Activated T-cell treated with anti-CD3 and anti-CD28 coated beads for 48 hours (primary cell): ENCODE results near the gene WASHC4.
"Not testable (repeated sequence)": the region's sequence is repeated elsewhere in the genome, so short reads cannot be mapped to it uniquely, and the experiment has no call there.

Experiments
- DNase-seq: peaks from one replicate; pipeline ENCODE4 v3.0.0-alpha.2; 2020; ENCODE audit warnings: low read depth

Gene WASHC4

DNA sequence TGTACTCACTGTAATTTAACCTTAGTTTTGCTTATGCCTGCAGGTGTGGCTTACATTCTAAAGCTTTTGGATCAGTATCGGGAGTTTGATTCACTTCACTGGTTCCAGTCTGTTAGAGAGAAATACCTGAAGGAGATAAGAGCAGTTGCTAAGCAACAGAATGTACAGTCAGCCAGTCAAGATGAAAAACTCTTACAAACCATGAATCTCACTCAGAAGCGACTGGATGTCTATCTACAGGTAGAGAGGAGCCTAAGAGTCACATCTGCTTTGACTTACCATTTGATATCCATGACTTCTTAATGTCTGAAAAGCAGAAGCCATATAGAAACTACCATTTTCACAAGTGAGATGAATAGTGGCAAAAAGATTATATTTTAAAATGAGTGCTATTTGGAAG, 56.5 kb downstream of the WASHC4 start:
- DNase-seq = no peak

DNA sequence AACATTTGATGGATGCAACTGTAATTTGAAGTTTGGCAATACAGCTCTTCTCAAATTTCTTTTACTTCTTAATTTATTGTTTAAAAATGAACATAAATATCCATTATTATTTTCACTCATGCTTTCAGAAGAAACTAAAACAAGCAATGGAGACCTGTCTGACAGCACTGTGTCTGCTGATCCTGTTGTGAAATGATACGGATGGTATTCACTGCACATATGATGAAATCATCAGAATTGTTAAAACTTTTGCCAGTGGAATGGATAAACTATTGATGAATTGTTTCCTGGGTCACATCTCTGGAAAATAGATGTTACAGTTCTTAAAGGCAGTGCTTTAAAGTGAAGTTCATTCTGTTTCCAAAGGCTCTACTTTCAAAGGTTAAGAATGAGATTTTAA, 59.2 kb downstream of the WASHC4 start:
- DNase-seq = no peak

DNA sequence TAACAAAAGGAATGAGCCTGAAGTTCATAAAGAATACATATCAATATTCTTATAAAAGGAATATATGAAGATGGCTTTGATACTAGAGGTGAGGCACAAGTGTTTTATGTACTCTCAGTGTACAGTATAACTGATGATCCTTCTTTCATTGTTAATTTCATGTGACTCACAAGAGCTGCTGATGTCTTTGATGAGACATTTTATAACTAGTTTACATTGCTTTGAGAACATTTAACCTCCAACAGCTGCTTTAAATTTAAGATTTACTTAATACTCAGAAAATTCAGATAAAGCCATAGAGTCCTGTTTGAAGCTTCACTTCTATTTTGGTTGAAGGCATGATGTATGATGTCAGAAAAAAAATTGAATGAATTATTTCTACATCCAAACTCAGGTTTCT, 59.8 kb downstream of the WASHC4 start:
- no peak for DNase-seq

DNA sequence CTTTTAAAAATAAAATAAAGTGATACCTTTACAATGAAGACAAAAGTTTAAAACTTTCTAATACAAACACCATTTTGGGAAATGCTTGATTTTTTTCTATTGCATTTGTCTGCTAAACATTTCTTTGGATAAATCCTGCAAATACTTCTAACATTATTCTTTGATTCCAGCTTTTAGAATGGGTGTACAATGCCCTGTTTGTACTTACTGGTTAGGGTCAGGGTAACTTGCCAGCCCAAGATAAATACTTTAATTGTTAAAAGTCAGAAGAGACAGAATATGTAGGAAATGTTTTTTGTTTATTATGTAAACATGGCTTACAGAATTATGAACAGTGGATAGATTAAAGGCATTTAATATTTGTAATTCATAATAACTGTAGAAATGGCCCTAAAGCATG, 60.5 kb downstream of the WASHC4 start:
- no peak for DNase-seq

DNA sequence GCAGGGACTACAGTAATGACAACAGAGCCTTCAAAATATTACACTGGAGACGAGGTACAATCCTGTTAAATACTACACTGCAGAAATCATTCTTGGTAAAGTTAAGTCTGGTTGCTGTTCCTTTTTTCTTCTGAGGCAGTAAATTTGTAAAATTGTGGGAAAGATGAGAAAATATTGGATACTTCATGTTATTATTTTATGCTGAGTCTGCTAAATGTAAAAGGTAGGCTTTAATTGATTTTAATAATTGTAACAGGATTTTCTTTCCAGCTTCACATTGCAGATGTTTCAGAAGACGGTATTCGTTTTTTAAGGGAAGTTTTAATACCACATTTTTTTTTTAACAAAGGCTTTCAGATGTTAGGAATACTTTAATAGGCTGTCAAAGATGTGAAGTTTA, 62.6 kb downstream of the WASHC4 start:
- no peak for DNase-seq

DNA sequence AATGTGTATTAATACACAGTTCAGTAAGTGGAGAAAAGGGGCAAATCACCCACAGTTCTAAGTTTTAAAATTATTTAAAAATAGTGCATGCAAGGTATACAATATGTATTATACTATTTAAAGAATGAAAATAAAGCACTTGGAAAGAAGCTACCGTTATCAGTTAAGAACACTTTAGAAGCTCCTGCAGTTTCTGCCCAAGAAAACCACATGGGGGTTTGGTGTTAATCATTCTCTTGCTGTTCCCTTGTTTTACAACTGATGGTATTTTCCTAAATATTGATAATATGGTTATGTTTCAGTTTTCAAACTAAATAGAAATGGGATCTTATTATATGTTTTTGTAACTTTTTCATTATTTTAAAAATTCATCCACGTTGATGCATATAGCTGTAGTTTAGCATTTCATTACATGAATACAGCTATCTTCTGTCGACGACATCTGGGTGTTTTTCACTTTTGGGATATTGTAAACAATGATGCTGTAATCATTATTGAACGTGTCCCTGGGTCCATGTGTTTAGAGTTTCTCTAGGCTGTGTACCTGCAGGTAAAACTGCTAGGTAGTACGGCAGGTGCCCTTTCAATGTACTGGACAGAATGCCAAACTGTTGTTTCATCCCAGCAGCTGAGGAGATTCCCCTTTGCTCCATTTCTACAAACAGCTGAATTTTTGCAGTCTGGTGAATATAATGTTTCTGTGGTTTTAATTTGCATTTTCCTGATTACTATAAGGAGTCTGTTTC, 64.3 kb downstream of the WASHC4 start:
- no peak for DNase-seq

DNA sequence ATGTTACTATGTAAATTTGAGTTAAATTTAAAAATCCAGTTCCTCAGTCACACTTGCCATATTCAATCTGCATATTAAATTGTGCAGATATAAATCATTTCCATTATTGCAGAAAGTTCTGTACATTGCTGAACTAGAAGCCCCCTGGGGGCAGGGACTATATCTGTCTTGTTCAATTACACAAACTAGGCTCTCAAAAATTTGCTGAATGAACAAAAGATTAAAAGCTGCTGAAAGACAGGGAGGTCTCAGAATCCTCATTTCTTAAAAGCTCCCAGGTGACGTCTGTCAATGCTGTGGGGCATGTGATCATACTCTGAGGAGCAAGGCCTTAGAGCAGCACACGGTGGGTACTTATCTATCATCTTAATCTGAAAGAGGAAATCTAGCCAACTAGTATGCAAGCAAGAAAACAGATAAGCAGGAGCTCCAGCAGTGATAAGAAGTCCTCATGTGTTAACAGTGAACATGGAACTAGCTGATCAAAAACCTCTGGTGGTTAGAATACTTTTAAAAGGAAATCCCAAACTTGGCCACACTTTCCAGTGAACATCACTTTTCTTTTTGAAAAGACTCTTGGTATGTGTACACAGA, 68.0 kb downstream of the WASHC4 start:
- DNase-seq = no peak

DNA sequence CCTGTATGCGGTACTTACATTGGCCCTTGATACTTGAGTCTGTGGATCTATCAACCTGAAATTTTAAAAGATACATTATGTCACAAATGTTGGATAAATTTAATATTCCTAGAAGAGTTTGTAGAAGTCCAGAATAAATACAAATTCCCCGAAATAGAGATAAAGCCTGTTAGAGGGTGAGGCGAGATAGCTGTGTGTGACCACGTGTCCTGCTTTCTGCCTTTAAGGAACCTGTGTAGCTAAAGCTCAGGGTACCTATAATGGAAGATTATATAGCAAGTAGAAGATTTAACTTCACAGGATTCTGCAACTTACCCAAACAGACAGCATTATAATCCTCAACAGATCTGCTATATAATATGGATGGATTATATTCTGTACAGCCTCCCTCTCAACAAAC, 69.7 kb downstream of the WASHC4 start:
- no peak for DNase-seq

DNA sequence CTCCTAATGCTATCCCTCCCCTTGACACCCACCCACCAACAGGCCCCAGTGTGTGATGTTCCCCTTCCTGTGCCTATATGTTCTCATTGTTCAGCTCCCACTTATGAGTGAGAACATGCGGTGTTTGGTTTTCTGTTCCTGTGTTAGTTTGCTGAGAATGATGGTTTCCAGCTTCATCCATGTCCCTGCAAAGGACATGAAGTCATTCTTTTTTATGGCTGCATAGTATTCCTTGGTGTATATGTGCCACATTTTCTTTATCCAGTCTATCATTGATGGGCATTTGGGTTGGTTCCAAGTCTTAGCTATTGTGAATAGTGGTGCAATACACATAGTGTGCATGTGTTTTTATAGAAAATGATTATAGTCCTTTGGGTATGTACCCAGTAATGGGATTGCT, 71.6 kb downstream of the WASHC4 start:
- not testable (repeated sequence) for DNase-seq

DNA sequence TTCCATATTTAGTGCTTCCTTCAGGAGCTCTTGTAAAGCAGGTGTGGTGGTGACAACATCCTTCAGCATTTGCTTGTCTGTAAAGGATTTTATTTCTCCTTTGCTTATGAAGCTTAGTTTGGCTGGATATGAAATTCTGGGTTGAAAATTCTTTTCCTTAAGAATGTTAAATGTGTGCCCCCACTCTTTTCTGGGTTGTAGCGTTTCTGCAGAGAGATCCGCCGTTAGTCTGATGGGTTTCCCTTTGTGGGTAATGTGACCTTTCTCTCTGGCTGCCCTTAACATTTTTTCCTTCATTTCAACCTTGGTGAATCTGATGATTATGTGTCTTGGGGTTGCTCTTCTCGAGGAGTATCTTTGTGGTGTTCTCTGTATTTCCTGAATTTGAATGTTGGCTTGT, 75.9 kb downstream of the WASHC4 start:
- not testable (repeated sequence) for DNase-seq

DNA sequence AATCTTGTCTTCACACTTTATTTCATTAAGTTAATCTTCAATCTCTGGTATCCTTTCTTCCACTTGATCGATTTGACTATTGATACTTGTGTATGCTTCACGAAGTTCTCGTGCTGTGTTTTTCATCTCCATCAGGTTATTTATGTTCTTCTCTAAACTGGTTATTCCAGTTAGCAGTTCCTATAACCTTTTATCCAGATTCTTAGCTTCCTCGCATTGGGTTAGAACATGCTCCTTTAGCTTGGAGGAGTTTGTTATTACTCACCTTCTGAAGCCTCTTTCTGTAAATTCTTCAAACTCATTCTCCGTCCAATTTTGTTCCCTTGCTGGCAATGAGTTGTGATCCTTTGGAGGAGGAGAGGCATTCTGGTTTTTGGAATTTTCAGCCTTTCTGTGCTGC, 76.4 kb downstream of the WASHC4 start:
- DNase-seq = not testable (repeated sequence)

DNA sequence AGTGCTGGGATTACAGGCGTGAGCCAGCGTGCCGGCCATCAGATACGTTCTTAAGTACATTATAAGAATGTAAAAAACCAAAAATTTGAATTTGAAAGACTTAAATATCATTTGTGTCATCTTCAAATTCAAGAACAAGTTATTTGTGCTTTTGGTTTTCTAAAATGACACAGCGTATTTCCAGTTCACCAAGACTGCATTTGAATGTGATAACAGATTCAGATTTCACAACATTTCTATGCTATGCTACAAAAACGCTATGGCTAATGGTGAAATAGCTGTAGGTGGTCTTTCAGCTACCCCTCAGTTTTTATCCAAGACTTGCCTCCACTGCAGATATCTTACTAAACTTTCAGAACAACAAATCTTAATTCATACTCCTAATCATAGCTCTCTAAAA, 81.8 kb downstream of the WASHC4 start:
- DNase-seq = no peak

DNA sequence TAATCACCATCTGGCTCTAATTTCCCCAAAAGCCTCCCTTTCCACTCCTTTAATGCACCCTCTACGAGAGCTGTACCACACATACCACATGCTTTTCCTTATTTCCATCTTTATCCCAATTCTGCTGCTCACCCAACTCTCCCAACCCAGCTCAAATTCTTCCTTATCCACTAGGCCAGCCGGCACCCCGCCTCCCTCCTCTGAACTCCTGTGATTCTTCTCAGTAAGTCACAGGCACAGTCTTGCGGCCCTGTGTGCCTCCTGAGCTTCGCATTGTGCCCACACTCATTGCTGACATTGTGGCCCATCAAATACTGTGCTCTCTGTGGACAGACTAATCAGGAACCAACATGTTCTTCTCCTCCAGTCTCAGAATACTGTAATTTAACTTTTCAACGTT, 83.0 kb downstream of the WASHC4 start:
- DNase-seq = no peak

DNA sequence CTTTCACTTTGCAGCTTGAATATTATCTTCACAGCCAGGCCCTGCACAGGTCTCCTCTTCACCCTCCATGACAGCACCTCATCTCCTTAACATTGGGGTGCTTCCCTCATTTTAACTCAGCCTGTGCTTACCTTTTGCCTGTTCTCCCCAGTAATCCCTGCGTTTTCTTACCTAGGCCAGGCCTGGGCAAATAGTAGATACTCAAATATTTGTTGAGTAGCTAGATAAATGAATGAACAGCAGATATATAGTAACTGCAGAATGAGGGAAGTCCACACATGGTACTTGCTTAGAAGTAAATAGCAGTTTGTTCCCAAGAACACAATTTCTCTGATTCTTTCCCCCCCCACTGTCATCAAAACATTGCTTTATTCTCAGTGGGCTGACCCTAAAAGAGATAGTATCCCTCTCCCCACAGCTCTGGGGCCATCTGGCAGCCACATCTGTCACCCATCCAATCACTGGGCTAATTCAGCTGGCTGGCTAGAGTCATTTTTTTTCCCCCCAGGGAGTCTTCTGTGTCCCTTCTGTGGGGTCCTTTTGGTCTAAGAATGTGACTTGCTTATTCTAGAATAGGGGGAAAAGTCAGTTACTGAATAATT, 85.2 kb downstream of the WASHC4 start:
- DNase-seq = no peak

DNA sequence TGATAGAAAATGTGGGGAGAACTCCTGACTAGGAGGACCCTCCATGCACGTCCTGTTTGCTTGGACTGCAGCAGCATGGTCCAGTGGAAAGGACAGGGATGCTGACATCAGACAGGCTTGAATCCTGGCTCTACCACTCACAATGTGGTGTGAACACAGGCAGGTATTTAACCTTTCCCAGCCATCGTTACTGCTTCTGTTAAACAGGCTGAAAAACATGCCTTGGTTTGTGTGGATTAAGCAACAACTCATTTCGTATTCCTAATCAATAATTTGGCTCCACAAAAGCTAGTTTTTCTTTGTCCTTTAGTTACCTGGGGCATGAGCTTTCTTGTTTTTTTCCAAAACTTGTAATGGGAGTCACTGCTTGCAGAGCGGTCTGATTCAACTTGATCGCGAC, 87.4 kb downstream of the WASHC4 start:
- no peak for DNase-seq

DNA sequence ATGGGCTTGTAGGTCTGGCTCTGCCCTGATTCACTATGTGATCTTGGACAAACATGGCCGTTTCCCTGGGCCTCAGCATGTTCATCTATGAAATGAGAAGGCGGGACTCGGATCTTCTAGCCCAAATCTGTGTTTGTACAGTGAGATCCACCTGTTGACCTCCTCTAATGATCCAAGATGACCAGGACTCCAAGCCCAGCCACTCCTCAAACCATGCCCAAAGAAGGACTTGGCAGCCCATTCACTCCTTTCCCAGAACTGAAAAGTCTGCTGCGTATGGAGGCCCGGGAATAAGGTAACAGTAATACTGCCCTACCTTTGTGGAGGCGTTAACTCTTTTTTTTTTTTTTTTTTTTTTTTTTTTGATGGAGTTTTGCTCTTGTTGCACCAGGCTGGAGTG, 88.6 kb downstream of the WASHC4 start:
- DNase-seq = no peak

DNA sequence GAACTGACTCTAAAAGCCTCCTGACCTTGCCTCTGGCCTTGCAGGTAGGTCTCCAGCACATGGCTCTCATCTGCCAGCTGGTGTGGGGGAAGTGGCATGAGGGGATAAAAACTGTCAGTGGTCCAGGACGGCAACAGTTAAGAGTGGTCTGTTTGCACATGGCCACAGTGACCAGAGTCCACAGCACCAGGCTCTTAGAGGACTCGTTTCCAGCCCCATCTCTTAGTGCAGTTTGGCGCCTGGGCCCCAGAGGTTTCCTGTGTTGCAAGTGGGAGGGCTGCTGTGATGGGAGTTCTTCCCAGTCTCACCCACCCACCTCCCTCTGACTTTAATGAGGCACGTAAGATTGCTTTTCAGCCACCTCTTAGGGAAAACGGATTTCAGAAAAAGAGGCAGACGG, 91.4 kb downstream of the WASHC4 start:
- DNase-seq = no peak

DNA sequence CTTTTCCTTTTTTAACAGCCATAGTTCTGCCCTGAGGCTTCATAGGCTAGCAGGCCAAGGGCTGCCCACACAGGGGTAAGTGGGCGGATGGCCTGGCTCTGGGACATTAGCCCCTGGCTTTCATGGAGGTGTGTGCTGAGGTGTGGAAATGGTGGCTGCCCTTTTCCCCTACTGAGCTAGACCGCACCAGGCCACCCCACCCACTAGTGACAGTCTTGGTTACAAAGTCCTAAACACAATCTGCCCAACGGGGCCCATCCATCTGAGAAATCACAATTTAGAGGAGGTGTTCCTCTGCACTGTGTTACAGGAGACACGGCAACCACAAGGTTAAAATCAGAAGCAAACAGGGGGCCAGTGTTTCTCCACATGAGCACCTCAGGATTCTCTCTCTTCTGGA, 92.9 kb downstream of the WASHC4 start:
- DNase-seq = no peak

DNA sequence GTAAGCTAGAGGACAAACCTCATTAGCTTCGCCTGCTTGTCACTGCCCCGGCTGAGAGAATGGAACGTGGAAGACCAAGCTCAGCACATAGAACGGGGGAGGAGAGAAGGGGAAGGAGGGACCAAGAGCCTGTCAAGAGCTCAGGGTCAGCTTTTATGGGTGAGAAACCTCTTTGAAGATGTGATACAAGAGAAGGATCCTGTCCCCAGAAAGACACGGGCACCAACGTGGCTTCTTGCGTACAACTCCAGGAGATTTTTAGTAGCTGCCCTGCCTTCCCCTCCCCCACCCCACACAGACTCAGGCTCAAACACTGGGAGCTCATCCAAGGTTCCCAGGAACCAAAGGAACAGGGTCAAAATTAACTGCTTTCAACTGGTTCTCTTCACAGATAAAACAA, 93.8 kb downstream of the WASHC4 start:
- no peak for DNase-seq

DNA sequence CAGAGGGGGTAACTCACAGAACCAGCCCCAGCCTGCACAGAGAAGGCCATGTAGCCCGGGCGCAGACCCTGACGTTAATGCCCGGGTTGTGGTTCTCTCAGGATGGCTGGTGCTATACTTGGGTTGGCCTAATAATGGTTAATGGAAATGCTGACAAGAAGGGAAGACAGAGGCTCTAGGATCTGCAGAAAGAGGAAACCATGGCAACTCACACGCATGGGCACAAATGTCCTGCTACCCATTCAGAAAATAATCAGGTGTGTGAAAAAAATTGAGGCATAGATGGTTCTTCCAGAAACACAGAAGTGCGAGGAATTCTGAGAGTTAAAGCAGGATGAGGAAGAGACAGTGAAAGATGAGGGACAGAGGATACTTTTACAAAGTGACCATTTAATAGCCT, 94.7 kb downstream of the WASHC4 start:
- DNase-seq = no peak

DNA sequence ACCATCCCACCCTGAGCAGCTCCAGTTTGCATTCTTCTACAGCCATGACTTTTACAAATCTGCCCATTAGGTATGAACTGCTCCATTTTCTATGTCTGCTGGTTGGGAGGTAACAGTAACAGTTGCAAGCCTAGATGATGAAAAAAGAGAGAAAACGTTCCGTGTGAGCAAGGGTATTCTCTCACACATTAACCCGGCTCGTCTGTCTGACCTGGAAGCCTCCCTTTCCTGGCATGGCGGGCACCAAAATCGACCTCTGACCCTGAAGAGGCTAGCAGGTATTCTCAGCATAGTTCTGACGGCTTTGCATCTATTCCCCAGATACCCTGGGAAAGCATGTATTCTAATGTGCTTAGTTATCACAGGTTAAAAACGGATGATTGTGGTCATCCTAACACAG, 96.6 kb downstream of the WASHC4 start:
- DNase-seq = no peak

DNA sequence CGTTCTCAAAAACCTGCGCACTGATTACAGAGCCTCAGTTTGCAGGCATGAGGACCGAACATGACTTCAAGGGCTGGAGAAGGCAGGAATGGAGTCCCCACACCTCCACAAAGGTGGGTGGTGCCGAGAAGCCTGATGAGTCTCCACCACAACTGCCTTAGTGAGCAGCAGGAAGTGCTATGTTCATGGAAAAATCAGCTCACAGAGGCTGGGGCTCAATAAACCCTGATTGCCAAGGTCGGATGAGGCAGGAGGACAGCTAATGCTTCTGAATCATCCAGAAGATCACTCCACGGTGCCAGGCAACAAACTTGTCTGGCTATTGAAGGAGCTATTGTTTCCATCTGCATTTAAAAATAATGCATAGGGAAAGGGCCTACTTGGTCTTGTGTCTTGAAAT, 97.4 kb downstream of the WASHC4 start:
- peak; percentile 30 for DNase-seq

DNA sequence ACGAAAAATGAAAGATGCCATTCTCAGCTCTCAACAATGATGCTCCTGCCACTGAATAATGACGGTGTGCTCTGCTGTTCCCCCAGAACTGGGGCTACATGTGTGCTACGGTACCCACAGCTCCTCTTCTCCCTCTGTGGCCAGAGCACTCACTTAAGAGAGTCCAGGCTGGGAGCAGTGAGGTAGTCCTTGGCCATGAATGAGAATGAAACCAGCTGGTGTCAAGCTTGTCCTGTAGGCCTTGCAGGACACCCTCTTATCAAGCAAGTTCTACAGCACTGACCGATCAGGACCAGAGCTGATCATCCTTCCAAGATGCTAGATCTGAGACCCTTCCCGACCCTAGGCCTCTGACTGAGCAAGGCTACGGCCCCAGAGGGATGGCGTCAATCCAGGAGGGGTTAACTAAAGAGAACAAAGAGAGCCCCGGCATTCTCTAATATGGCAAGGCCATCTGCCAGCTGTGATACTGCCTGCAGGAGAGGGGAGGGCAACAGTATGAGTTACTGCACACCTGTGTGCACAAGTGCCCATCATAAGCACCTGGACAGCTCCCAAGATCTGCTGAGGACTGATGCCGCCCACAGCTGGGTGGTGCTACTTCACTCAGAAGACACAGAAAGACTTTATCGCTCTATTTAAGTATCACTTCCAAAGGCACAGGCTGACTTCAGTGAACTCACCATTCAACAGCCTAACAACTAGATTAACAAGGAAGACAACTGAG, 98.0 kb downstream of the WASHC4 start:
- DNase-seq = no peak
